HepG2 (cell line): ENCODE data around the gene JMJD6. TPM values are rescaled to one million over a fixed set of nuclear protein-coding genes. Genes with fewer than 3 reads are reported as not detected.
"Not testable (repeated sequence)": the region's sequence is repeated elsewhere in the genome, so short reads cannot be mapped to it uniquely, and the experiment has no call there.

Experiments
- ATAC-seq: fragments of 200-7000 bp; cut with Tn5 transposase; 3 replicates; pipeline ENCODE4 v1.9.1; 2020; ENCODE audit warnings: mild to moderate bottlenecking, moderate library complexity
- BruUV-seq: library from RNA; stranded (reverse); fragments of 400-500 nt; replicated peaks from 2 replicates; lab custom pipeline; 2021; lab: Mats Ljungman, UMichigan
- CTCF ChIA-PET: fragments of 300-600 bp; formaldehyde crosslinking; extraction: SDS; loops from one replicate; lab custom pipeline; 2021; ENCODE audit warnings: low total read pairs, inconsistent platforms, low intra/inter-chr PET ratio; lab: Yijun Ruan, JAX
- POLR2A ChIA-PET: fragments of 350-600 bp; sonication (Branson Sonifier 250); formaldehyde crosslinking; loops from one replicate; lab custom pipeline; 2020; ENCODE audit warnings: antibody characterized with exemption, inconsistent platforms; lab: Yijun Ruan, JAX
- DNase-seq: peaks from one replicate; pipeline ENCODE4 v3.0.0-alpha.2; 2015; ENCODE audit warnings: low spot score
- FAIRE-seq: peaks from 3 replicates; lab custom pipeline; 2011; peaks lifted over from hg19 to GRCh38; lab: Jason Lieb, UNC
- H2AFZ ChIP-seq: one replicate; pipeline ENCODE4 v1.6.1; 2011; ENCODE audit warnings: low read length, inconsistent platforms
- H3K27ac ChIP-seq: fragments of 300-600 bp; 3 replicates; pipeline ENCODE4 v1.8.0; 2011; ENCODE audit warnings: mixed run types, mild to moderate bottlenecking, mixed read lengths, low read length, inconsistent platforms; ENCODE audit not compliant: insufficient read depth; ENCODE audit errors: extremely low read length
- H3K27me3 ChIP-seq, 2 experiments: fragments of 200-600 bp in 1 of 2; 2 replicates in 1 of 2; 3 replicates in 1 of 2; pipeline versions ENCODE4 v1.6.0 to v1.8.0; 2011; ENCODE audit warnings: low read length in 2 of 2, mild to moderate bottlenecking in 2 of 2, moderate library complexity in 2 of 2, inconsistent platforms in 1 of 2; ENCODE audit not compliant: insufficient read depth in 2 of 2, control insufficient read depth in 1 of 2
- H3K36me3 ChIP-seq, 2 experiments: fragments of 200-600 bp in 1 of 2; replicated peaks in 1 of 2; 2 replicates in 1 of 2; 3 replicates in 1 of 2; pipeline versions ENCODE4 v1.5.1 to v1.8.0; 2011; ENCODE audit warnings: low read length in 2 of 2, inconsistent platforms in 1 of 2; ENCODE audit not compliant: insufficient read depth in 2 of 2, control insufficient read depth in 1 of 2
- H3K4me1 ChIP-seq: 2 replicates; pipeline ENCODE4 v1.5.1; 2012; ENCODE audit warnings: low read length, inconsistent platforms; ENCODE audit not compliant: insufficient read depth
- H3K4me2 ChIP-seq: 2 replicates; pipeline ENCODE4 v1.6.0; 2011; ENCODE audit warnings: low read depth, low read length, inconsistent platforms
- H3K4me3 ChIP-seq, 3 experiments: fragments of 200-600 bp in 1 of 3; sonication (generic), shearing (Covaris generic) in 1 of 3; replicated peaks in 1 of 3; 2 replicates each; pipeline ENCODE4 v1.5.1; 2011 to 2016; ENCODE audit warnings: low read length in 3 of 3, inconsistent platforms in 2 of 3, low read depth in 2 of 3, mild to moderate bottlenecking in 2 of 3, control low read depth in 1 of 3, mixed read lengths in 1 of 3; ENCODE audit not compliant: insufficient read depth in 1 of 3
- H3K79me2 ChIP-seq: one replicate; pipeline ENCODE4 v1.6.1; 2011; ENCODE audit warnings: low read length, inconsistent platforms; ENCODE audit not compliant: insufficient read depth
- H3K9ac ChIP-seq: 2 replicates; pipeline ENCODE4 v1.6.0; 2011; ENCODE audit warnings: mild to moderate bottlenecking, low read depth, low read length, inconsistent platforms; ENCODE audit not compliant: insufficient read depth
- H3K9me3 ChIP-seq: 2 replicates; pipeline ENCODE4 v1.5.1; 2012; ENCODE audit warnings: mild to moderate bottlenecking, low read length
- H4K20me1 ChIP-seq: 2 replicates; pipeline ENCODE4 v1.6.0; 2011; ENCODE audit warnings: inconsistent platforms, mild to moderate bottlenecking, low read length, moderate library complexity; ENCODE audit not compliant: insufficient read depth
- TP53 ChIP-seq: sonication (generic); formaldehyde crosslinking; conservative IDR thresholded peaks from 2 replicates; pipeline ENCODE4 v1.4.0; 2020; ENCODE audit warnings: missing genetic modification reagents
- ZNF367 ChIP-seq: sonication (generic); formaldehyde crosslinking; IDR thresholded peaks from 2 replicates; pipeline ENCODE4 v1.4.0; 2020; ENCODE audit warnings: missing genetic modification reagents, borderline replicate concordance
- WGBS: methylation state at CpG from one replicate; pipeline ENCODE4 v1.1.6; 2017; ENCODE audit warnings: low lambda C conversion rate; 5-methylcytosine and 5-hydroxymethylcytosine counted together
- in situ Hi-C: cut with HindIII; loops from 2 replicates; pipeline ENCODE4 v1.10.0; 2017; ENCODE audit warnings: low pct_unique_long_range_greater_than_20kb; ENCODE audit not compliant: extremely low pct_ligation_motif_present
- intact Hi-C: fragments of 100-400 bp; cut with micrococcal nuclease; formaldehyde crosslinking; loops from one replicate; pipeline ENCODE4 v1.10.0; 2022; ENCODE audit not compliant: unreplicated experiment
- polyA plus RNA-seq, 8 experiments: library from polyadenylated mRNA; depleted of rRNA in 3 of 8; stranded (reverse) in 7 of 8; unstranded in 1 of 8; fragments of >200 nt; fragmentation: Illumina TruSeq in 4 of 8; extraction: Trizol in 4 of 8; gene quantifications; 2 replicates each; pipeline versions ENCODE4 v1.2.1 to v1.2.3, GENCODE V29; 2011 to 2016; ENCODE audit warnings: low read depth in 4 of 8, missing spikeins in 1 of 8, mixed read lengths in 1 of 8; ENCODE audit not compliant: insufficient read depth in 1 of 8
- total RNA-seq, 5 experiments: library from RNA; depleted of rRNA; stranded (reverse); fragments of >200 nt; fragmentation: Illumina TruSeq; extraction: Trizol; gene quantifications; 2 replicates each; pipeline ENCODE4 v1.2.3, GENCODE V29; 2016; ENCODE audit warnings: low read depth in 1 of 5
- TF ChIP-seq, protein P1 (sequence below): sonication (generic); formaldehyde crosslinking; IDR thresholded peaks from 2 replicates; pipeline ENCODE4 v1.5.0; 2020; ENCODE audit warnings: missing genetic modification reagents
- TF ChIP-seq, protein P2 (sequence below): sonication (generic); formaldehyde crosslinking; IDR thresholded peaks from 2 replicates; pipeline ENCODE4 v1.5.0; 2020; ENCODE audit warnings: missing genetic modification reagents, mild to moderate bottlenecking, borderline replicate concordance

Gene JMJD6
- total and polyA plus RNA-seq, 2 of the 13 experiments (the other 11 are each of a cell fraction or from before 2014, with no cell fraction given), result 33.6 to 41.0 TPM

DNA sequence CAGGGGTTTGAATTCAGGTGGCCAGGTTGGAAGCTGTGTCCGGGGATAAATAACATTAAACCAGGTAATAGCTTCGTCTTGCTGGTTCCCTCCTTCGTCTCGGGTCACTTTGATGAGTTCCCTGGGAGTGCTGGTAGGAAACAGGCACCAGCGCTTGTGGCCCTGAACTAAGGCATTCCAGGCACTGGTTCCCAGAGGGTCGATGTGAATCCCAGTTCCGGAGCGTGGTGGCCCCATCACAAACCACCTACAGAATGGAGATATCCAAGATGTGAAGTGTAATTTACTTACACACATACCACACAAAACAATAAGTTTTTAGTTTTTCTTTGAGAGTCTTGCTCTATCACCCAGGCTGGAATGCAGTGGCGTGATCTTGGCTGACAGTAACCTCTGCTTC lies 2.6 kb downstream of the JMJD6 start:
- peaks cover 8% of the 10 kb centered on the region for H4K20me1 ChIP-seq
- H3K9me3 ChIP-seq, result no peaks in the 10 kb centered on the region
- 95% methylated on average over 9 of the region's 9 CpGs for WGBS
- no TSS peak for BruUV-seq
- in situ Hi-C loops, result no loop called here
- H3K4me2 ChIP-seq, result peak overlapping the region; percentile 28; the same call in 1 of the 2 replicates
- H3K27me3 ChIP-seq, result no peaks in the 10 kb centered on the region
- ATAC-seq (no peak), FAIRE-seq (no peak), DNase-seq (no peak)
- H3K4me3 ChIP-seq, result no peak overlapping the region; a peak in 1 of 6 replicates
- H3K79me2 ChIP-seq, result peaks cover 48% of the 10 kb centered on the region
- CTCF ChIA-PET, result no interaction called here
- H3K27ac ChIP-seq, result no peak overlapping the region
- intact Hi-C loops, result no loop called here
- TF ChIP-seq TP53 (CRISPR knock-in tag), result 0 out of 2 replicates have a peak, but pooled peaks have one; percentile 29
- TF ChIP-seq, protein P1, sequence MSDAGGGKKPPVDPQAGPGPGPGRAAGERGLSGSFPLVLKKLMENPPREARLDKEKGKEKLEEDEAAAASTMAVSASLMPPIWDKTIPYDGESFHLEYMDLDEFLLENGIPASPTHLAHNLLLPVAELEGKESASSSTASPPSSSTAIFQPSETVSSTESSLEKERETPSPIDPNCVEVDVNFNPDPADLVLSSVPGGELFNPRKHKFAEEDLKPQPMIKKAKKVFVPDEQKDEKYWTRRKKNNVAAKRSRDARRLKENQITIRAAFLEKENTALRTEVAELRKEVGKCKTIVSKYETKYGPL (CRISPR knock-in tag), result 0 out of 2 replicates have a peak, but pooled peaks have one; percentile 19
- TF ChIP-seq, protein P2, sequence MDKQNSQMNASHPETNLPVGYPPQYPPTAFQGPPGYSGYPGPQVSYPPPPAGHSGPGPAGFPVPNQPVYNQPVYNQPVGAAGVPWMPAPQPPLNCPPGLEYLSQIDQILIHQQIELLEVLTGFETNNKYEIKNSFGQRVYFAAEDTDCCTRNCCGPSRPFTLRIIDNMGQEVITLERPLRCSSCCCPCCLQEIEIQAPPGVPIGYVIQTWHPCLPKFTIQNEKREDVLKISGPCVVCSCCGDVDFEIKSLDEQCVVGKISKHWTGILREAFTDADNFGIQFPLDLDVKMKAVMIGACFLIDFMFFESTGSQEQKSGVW (CRISPR knock-in tag), result no peak
- 0 out of 2 replicates have a peak, but pooled peaks have one; percentile 45 for TF ChIP-seq ZNF367
- no peak overlapping the region for H3K9ac ChIP-seq
- peaks cover 26 to 55% of the 10 kb centered on the region in 2 experiments for H3K36me3 ChIP-seq
- H3K4me1 ChIP-seq, result peaks cover 58% of the 10 kb centered on the region
- no peak overlapping the region for H2AFZ ChIP-seq
- POLR2A ChIA-PET, result no interaction called here

DNA sequence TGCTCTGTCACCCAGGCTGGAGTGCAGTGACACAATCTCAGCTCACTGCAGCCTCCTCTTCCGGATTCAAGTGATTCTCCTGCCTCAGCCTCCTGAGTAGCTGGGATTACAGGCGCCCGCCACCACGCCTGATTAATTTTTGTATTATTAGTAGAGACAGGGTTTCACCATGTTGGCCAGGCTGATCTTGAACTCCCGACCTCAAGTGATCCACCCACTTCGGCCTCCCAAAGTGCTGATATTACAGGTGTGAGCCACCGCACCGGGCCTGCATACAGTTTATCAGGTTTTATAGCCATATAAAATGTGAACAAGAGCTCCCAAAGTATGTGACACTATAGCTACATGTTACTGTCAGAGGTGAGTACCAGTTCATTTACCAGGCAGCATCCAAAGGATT lies 3.4 kb downstream of the JMJD6 start:
- CTCF ChIA-PET, result not testable (repeated sequence)

More for the DNA sequence above, 3.4 kb downstream of the JMJD6 start:
- H4K20me1 ChIP-seq, intact Hi-C loops, in situ Hi-C loops, DNase-seq, H2AFZ ChIP-seq, H3K4me3 ChIP-seq, H3K9ac ChIP-seq, ATAC-seq, H3K9me3 ChIP-seq, BruUV-seq, H3K27ac ChIP-seq, H3K27me3 ChIP-seq, FAIRE-seq, H3K4me2 ChIP-seq: not testable (repeated sequence)
- Histone ChIP-seq H3K79me2 (peaks cover 43% of the 10 kb centered on the region), H3K36me3 (peaks cover 32 to 63% of the 10 kb centered on the region in 2 experiments), H3K4me1 (peaks cover 50% of the 10 kb centered on the region)
- WGBS, result 98% methylated on average over 8 of the region's 8 CpGs
- POLR2A ChIA-PET, result interaction anchor here (1.2 kb wide), 1 partner anchor 15 kb away, joined by 3 read pairs; no protein-coding TSS in a partner anchor
